Measurements from ENCODE around the gene KLKB1.

- TF ChIP-seq CTCF (conservative IDR thresholded peaks at IDR 0.05): no peak
- TF ChIP-seq ZFX (IDR thresholded peaks at IDR 0.05): no peak
Observed at GRCh38 chr4:186266729-186267456, 39.6 kb downstream of the KLKB1 start.

Measured in C4-2B (cell line).